ENCODE data around the gene KRTAP19-2.

- TF ChIP-seq FOXA1 (IDR thresholded peaks at IDR 0.05) (no peak), CTCF (IDR thresholded peaks at IDR 0.05; ENCODE audit: low read depth, low read length, missing input control) (no peak), YY1 (IDR thresholded peaks at IDR 0.05) (no peak), TAF1 (conservative IDR thresholded peaks at IDR 0.05) (no peak), ZBTB33 (IDR thresholded peaks at IDR 0.05) (no peak), GABPA (IDR thresholded peaks at IDR 0.05 in 1 of 2, conservative IDR thresholded peaks at IDR 0.05 in 1 of 2) (no peak)
Observed at GRCh38 chr21:30486180-30486579, 1.1 kb downstream of the KRTAP19-2 start.

Measured in liver (tissue), 3 donors.